Astrocyte of the spinal cord (primary cell): ENCODE results near the gene DHRSX.

ENCODE experiments used
- DNase-seq: peaks from one replicate; pipeline ENCODE4 v3.0.0; 2011; ENCODE audit warnings: low read depth, low spot score
- H3K4me3 ChIP-seq: 2 replicates; pipeline ENCODE4 v1.5.1; 2011; ENCODE audit warnings: low read depth, mild to moderate bottlenecking, low read length, moderate library complexity
- CTCF ChIP-seq: IDR thresholded peaks from 2 replicates; pipeline ENCODE4 v1.5.1; 2012; ENCODE audit warnings: low read depth, mild to moderate bottlenecking, low read length, inconsistent platforms
- in situ Hi-C: cut with HindIII; loops from 2 replicates; pipeline ENCODE4 v1.10.0; 2017; ENCODE audit warnings: low sequenced_read_pairs

Gene DHRSX

GRCh38 chrX:2187352-2188115, 313.2 kb downstream of the DHRSX start:
- DNase-seq: no peak
- no peak for TF ChIP-seq CTCF
- H3K4me3 ChIP-seq: no peak overlapping the region
- in situ Hi-C loops: no loop called here

- in situ Hi-C loops: no loop called here
- TF ChIP-seq CTCF: no peak
- no peak overlapping the region for H3K4me3 ChIP-seq
- no peak for DNase-seq
These were observed 315.3 kb downstream of the DHRSX start for GRCh38 chrX:2185341-2186082.

- no peak overlapping the region for H3K4me3 ChIP-seq
- TF ChIP-seq CTCF: no peak
- DNase-seq: no peak
- in situ Hi-C loops: no loop called here
These were observed 316.7 kb downstream of the DHRSX start for GRCh38 chrX:2184089-2184488.

GRCh38 chrX:2183193-2183725, 317.5 kb downstream of the DHRSX start:
- in situ Hi-C loops: no loop called here
- TF ChIP-seq CTCF: no peak
- H3K4me3 ChIP-seq: no peak overlapping the region
- DNase-seq: no peak

GRCh38 chrX:2177541-2177940, 323.2 kb downstream of the DHRSX start:
- DNase-seq: no peak
- TF ChIP-seq CTCF: no peak
- in situ Hi-C loops: no loop called here
- H3K4me3 ChIP-seq: no peak overlapping the region

- no peak for TF ChIP-seq CTCF
- in situ Hi-C loops: no loop called here
- no peak for DNase-seq
- H3K4me3 ChIP-seq: no peak overlapping the region
These were observed 324.0 kb downstream of the DHRSX start for GRCh38 chrX:2176733-2177132.
